Measurements from ENCODE around the gene CLPSL2.
"Not testable (repeated sequence)": the region's sequence is repeated elsewhere in the genome, so short reads cannot be mapped to it uniquely, and the experiment has no call there.

CLPSL2 gene

GRCh38 chr6:35776364-35777215 lies at the start of gene CLPSL2:
Gene CLPSL2, plus strand, starts transcription at chr6:35776598. Its CDS starts 21 bp downstream, at chr6:35776619.
- no peak for DNase-seq (ENCODE audit: low read depth in 1 of 2, low spot score in 1 of 2)

GRCh38 chr6:35727231-35727934 lies 49.0 kb upstream of the CLPSL2 start:
- no peak for DNase-seq (ENCODE audit: low read depth in 1 of 2, low spot score in 1 of 2)

GRCh38 chr6:35727935-35728682 lies 48.3 kb upstream of the CLPSL2 start:
- DNase-seq (ENCODE audit: low read depth in 1 of 2, low spot score in 1 of 2): peak in 1 of 2 donors; percentile 73

GRCh38 chr6:35728683-35729678 lies 47.4 kb upstream of the CLPSL2 start:
- DNase-seq (ENCODE audit: low read depth in 1 of 2, low spot score in 1 of 2): no peak

GRCh38 chr6:35729722-35730121 lies 46.7 kb upstream of the CLPSL2 start:
- no peak for DNase-seq (ENCODE audit: low read depth in 1 of 2, low spot score in 1 of 2)

GRCh38 chr6:35730745-35731413 lies 45.5 kb upstream of the CLPSL2 start:
- no peak for DNase-seq (ENCODE audit: low read depth in 1 of 2, low spot score in 1 of 2)

GRCh38 chr6:35731414-35731735 lies 45.0 kb upstream of the CLPSL2 start:
- DNase-seq (ENCODE audit: low read depth in 1 of 2, low spot score in 1 of 2): peak; percentile 89

- DNase-seq (ENCODE audit: low read depth in 1 of 2, low spot score in 1 of 2): peak; percentile 88 to 91
Observed at GRCh38 chr6:35731736-35732532, 44.5 kb upstream of the CLPSL2 start.

GRCh38 chr6:35733633-35734032 lies 42.8 kb upstream of the CLPSL2 start:
- no peak for DNase-seq (ENCODE audit: low read depth in 1 of 2, low spot score in 1 of 2)

GRCh38 chr6:35734319-35734718 lies 42.1 kb upstream of the CLPSL2 start:
- DNase-seq (ENCODE audit: low read depth in 1 of 2, low spot score in 1 of 2): not testable (repeated sequence)

GRCh38 chr6:35735452-35735851 lies 40.9 kb upstream of the CLPSL2 start:
- DNase-seq (ENCODE audit: low read depth in 1 of 2, low spot score in 1 of 2): no peak

GRCh38 chr6:35736253-35736894 lies 40.0 kb upstream of the CLPSL2 start:
- peak; percentile 73 to 80 for DNase-seq (ENCODE audit: low read depth in 1 of 2, low spot score in 1 of 2)

GRCh38 chr6:35736982-35737412 lies 39.4 kb upstream of the CLPSL2 start, which contains the start of gene ARMC12:
Gene ARMC12, plus strand, starts transcription at chr6:35737032. Its CDS starts 77 bp downstream, at chr6:35737109.
- DNase-seq (ENCODE audit: low read depth in 1 of 2, low spot score in 1 of 2): no peak

- no peak for DNase-seq (ENCODE audit: low read depth in 1 of 2, low spot score in 1 of 2)
Observed at GRCh38 chr6:35737413-35738211, 38.8 kb upstream of the CLPSL2 start.

- no peak for DNase-seq (ENCODE audit: low read depth in 1 of 2, low spot score in 1 of 2)
Observed at GRCh38 chr6:35739645-35740524, 36.5 kb upstream of the CLPSL2 start.

- no peak for DNase-seq (ENCODE audit: low read depth in 1 of 2, low spot score in 1 of 2)
Observed at GRCh38 chr6:35742842-35743241, 33.6 kb upstream of the CLPSL2 start.

GRCh38 chr6:35745509-35745908 lies 30.9 kb upstream of the CLPSL2 start:
- no peak for DNase-seq (ENCODE audit: low read depth in 1 of 2, low spot score in 1 of 2)

Measured in activated CD4-positive, alpha-beta T cell treated with anti-CD3 and anti-CD28 coated beads, Interleukin-2, amount 50 U/mL, for 24 hours (primary cell).